Sigmoid colon (tissue), 4 donors: ENCODE measurements around the gene PLXNB2.
A peak's percentile ranks its signal among the peaks of the same experiment; 100 is the strongest.

ENCODE experiments used
- CTCF ChIP-seq, 4 experiments: fragments of 450-650 bp in 3 of 4; fragments of 200-600 bp in 1 of 4; IDR thresholded peaks; one replicate each; pipeline ENCODE4 v1.5.1; 2016 to 2019; ENCODE audit warnings: antibody characterized with exemption in 4 of 4, mild to moderate bottlenecking in 3 of 4, moderate library complexity in 2 of 4
- EP300 ChIP-seq, 4 donors: sonication (generic); formaldehyde crosslinking; IDR thresholded peaks; one replicate each; pipeline ENCODE4 v1.6.1; 2017; ENCODE audit warnings: antibody characterized with exemption in 4 of 4
- POLR2A ChIP-seq, 2 donors: fragments of 450-650 bp; IDR thresholded peaks; one replicate each; pipeline ENCODE4 v1.6.1; 2016; ENCODE audit warnings: antibody characterized with exemption in 2 of 2, mild to moderate bottlenecking in 2 of 2, moderate library complexity in 2 of 2
- POLR2AphosphoS5 ChIP-seq, 4 donors: sonication (generic); formaldehyde crosslinking; IDR thresholded peaks; one replicate each; pipeline ENCODE4 v1.6.1; 2017; ENCODE audit warnings: antibody characterized with exemption in 4 of 4

GRCh38 chr22:50308597-50308935, 1.1 kb upstream of the PLXNB2 start:
- TF ChIP-seq CTCF (IDR thresholded peaks at IDR 0.05): no peak
- TF ChIP-seq POLR2A (IDR thresholded peaks at IDR 0.05): no peak
- no peak for TF ChIP-seq EP300 (IDR thresholded peaks at IDR 0.05)
- TF ChIP-seq POLR2AphosphoS5 (IDR thresholded peaks at IDR 0.05): peak in 3 of 4 donors; percentile 22 to 62 (median 46)
